ENCODE data around the gene SLC9B1.

SLC9B1 gene, protein sequence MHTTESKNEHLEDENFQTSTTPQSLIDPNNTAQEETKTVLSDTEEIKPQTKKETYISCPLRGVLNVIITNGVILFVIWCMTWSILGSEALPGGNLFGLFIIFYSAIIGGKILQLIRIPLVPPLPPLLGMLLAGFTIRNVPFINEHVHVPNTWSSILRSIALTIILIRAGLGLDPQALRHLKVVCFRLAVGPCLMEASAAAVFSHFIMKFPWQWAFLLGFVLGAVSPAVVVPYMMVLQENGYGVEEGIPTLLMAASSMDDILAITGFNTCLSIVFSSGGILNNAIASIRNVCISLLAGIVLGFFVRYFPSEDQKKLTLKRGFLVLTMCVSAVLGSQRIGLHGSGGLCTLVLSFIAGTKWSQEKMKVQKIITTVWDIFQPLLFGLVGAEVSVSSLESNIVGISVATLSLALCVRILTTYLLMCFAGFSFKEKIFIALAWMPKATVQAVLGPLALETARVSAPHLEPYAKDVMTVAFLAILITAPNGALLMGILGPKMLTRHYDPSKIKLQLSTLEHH

GRCh38 chr4:103019308-103020124 is at the start of gene SLC9B1:
Gene SLC9B1, minus strand, starts transcription at chr4:103019705. Its CDS starts 27,994 bp downstream, at chr4:102991711.
- peak within 1 kb of the TSS; percentile 97 for H3K4me3 ChIP-seq (ENCODE audit: low read depth, low read length)
- TF ChIP-seq, protein P1, sequence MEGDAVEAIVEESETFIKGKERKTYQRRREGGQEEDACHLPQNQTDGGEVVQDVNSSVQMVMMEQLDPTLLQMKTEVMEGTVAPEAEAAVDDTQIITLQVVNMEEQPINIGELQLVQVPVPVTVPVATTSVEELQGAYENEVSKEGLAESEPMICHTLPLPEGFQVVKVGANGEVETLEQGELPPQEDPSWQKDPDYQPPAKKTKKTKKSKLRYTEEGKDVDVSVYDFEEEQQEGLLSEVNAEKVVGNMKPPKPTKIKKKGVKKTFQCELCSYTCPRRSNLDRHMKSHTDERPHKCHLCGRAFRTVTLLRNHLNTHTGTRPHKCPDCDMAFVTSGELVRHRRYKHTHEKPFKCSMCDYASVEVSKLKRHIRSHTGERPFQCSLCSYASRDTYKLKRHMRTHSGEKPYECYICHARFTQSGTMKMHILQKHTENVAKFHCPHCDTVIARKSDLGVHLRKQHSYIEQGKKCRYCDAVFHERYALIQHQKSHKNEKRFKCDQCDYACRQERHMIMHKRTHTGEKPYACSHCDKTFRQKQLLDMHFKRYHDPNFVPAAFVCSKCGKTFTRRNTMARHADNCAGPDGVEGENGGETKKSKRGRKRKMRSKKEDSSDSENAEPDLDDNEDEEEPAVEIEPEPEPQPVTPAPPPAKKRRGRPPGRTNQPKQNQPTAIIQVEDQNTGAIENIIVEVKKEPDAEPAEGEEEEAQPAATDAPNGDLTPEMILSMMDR (IDR thresholded peaks at IDR 0.05; ENCODE audit: insufficient read depth, low read depth, low read length, missing control alignments) = no peak
- DNase-seq (ENCODE audit: low read depth) = peak; percentile 95

GRCh38 chr4:103067841-103068547 is 48.5 kb upstream of the SLC9B1 start:
- TF ChIP-seq, protein P1 (IDR thresholded peaks at IDR 0.05; ENCODE audit: insufficient read depth, low read depth, low read length, missing control alignments) = no peak
- no peak overlapping the region for H3K4me3 ChIP-seq (ENCODE audit: low read depth, low read length)
- no peak for DNase-seq (ENCODE audit: low read depth)

GRCh38 chr4:103060453-103061148 is 41.1 kb upstream of the SLC9B1 start:
- no peak overlapping the region for H3K4me3 ChIP-seq (ENCODE audit: low read depth, low read length)
- DNase-seq (ENCODE audit: low read depth) = no peak
- TF ChIP-seq, protein P1 (IDR thresholded peaks at IDR 0.05; ENCODE audit: insufficient read depth, low read depth, low read length, missing control alignments) = no peak

GRCh38 chr4:103054030-103054429 is 34.5 kb upstream of the SLC9B1 start:
- TF ChIP-seq, protein P1 (IDR thresholded peaks at IDR 0.05; ENCODE audit: insufficient read depth, low read depth, low read length, missing control alignments) = no peak
- no peak for DNase-seq (ENCODE audit: low read depth)
- H3K4me3 ChIP-seq (ENCODE audit: low read depth, low read length) = no peak overlapping the region

GRCh38 chr4:103052779-103053178 is 33.3 kb upstream of the SLC9B1 start:
- no peak overlapping the region for H3K4me3 ChIP-seq (ENCODE audit: low read depth, low read length)
- TF ChIP-seq, protein P1 (IDR thresholded peaks at IDR 0.05; ENCODE audit: insufficient read depth, low read depth, low read length, missing control alignments) = no peak
- no peak for DNase-seq (ENCODE audit: low read depth)

GRCh38 chr4:103052145-103052544 is 32.6 kb upstream of the SLC9B1 start:
- no peak overlapping the region for H3K4me3 ChIP-seq (ENCODE audit: low read depth, low read length)
- DNase-seq (ENCODE audit: low read depth) = no peak
- TF ChIP-seq, protein P1 (IDR thresholded peaks at IDR 0.05; ENCODE audit: insufficient read depth, low read depth, low read length, missing control alignments) = no peak
